Neural crest cell (in vitro differentiated cells): ENCODE results near the gene ITGB4. TPM values are rescaled to one million over a fixed set of nuclear protein-coding genes. Genes with fewer than 3 reads are reported as not detected.
"Not testable (repeated sequence)": the region's sequence is repeated elsewhere in the genome, so short reads cannot be mapped to it uniquely, and the experiment has no call there.

Experiments
- DNase-seq: peaks from one replicate; pipeline ENCODE4 v3.0.0; 2021; ENCODE audit warnings: low read depth, mixed read lengths, low spot score
- H3K27ac Mint-ChIP-seq: one replicate; pipeline ENCODE4 v1.8.0; 2021; ENCODE audit warnings: mild to moderate bottlenecking, mixed read lengths; ENCODE audit not compliant: unreplicated experiment
- H3K27me3 Mint-ChIP-seq: 2 replicates; pipeline ENCODE4 v1.8.0; 2021; ENCODE audit warnings: low read depth, mild to moderate bottlenecking, mixed read lengths
- H3K36me3 Mint-ChIP-seq: 2 replicates; pipeline ENCODE4 v1.8.0; 2021; ENCODE audit warnings: low read depth, mild to moderate bottlenecking, mixed read lengths
- H3K4me1 Mint-ChIP-seq: 2 replicates; pipeline ENCODE4 v1.8.0; 2021; ENCODE audit warnings: mixed read lengths
- H3K4me3 Mint-ChIP-seq: one replicate; pipeline ENCODE4 v1.8.0; 2021; ENCODE audit warnings: mild to moderate bottlenecking, mixed read lengths
- H3K9me3 Mint-ChIP-seq: 2 replicates; pipeline ENCODE4 v1.8.0; 2021; ENCODE audit warnings: mixed read lengths
- CTCF ChIP-seq: fragments of 200-600 bp; sonication (generic); conservative IDR thresholded peaks from 2 replicates; pipeline ENCODE4 v1.5.0; 2021; ENCODE audit warnings: antibody characterized with exemption, mild to moderate bottlenecking
- total RNA-seq: library from RNA; stranded (reverse); gene quantifications from 2 replicates; pipeline ENCODE4 v1.2.1, GENCODE V29; 2021

The ITGB4 gene
- total RNA-seq, 1 donor from 2014 or later: 1.4 TPM

- H3K36me3 Mint-ChIP-seq: peaks cover 19% of the 10 kb centered on the region
- no peak overlapping the region for H3K27ac Mint-ChIP-seq
- TF ChIP-seq CTCF: peak; percentile 33
- no peak for DNase-seq
- H3K27me3 Mint-ChIP-seq: peaks cover 7% of the 10 kb centered on the region
- H3K9me3 Mint-ChIP-seq: no peaks in the 10 kb centered on the region
- peak overlapping the region; percentile 93 for H3K4me3 Mint-ChIP-seq
- H3K4me1 Mint-ChIP-seq: peaks cover 32% of the 10 kb centered on the region
These were observed 52.7 kb downstream of the ITGB4 start for GRCh38 chr17:75773808-75774470.

GRCh38 chr17:75774471-75774990 is 53.3 kb downstream of the ITGB4 start:
- Mint-ChIP-seq H3K27me3 (peaks cover 8% of the 10 kb centered on the region), H3K27ac (no peak overlapping the region), H3K36me3 (peaks cover 19% of the 10 kb centered on the region), H3K4me1 (peaks cover 33% of the 10 kb centered on the region), H3K9me3 (no peaks in the 10 kb centered on the region), H3K4me3 (peak overlapping the region; percentile 93)
- no peak for TF ChIP-seq CTCF
- no peak for DNase-seq

GRCh38 chr17:75774991-75775668 is 53.9 kb downstream of the ITGB4 start:
- no peak overlapping the region for H3K27ac Mint-ChIP-seq
- H3K36me3 Mint-ChIP-seq: peaks cover 24% of the 10 kb centered on the region
- peak overlapping the region; percentile 93 for H3K4me3 Mint-ChIP-seq
- no peak for DNase-seq
- H3K4me1 Mint-ChIP-seq: peaks cover 39% of the 10 kb centered on the region
- H3K9me3 Mint-ChIP-seq: peaks cover 3% of the 10 kb centered on the region
- no peak for TF ChIP-seq CTCF
- H3K27me3 Mint-ChIP-seq: peaks cover 12% of the 10 kb centered on the region

- DNase-seq: no peak
- H3K27ac Mint-ChIP-seq: no peak overlapping the region
- peak overlapping the region; percentile 93 for H3K4me3 Mint-ChIP-seq
- H3K27me3 Mint-ChIP-seq: peaks cover 12% of the 10 kb centered on the region
- peaks cover 3% of the 10 kb centered on the region for H3K9me3 Mint-ChIP-seq
- peaks cover 35% of the 10 kb centered on the region for H3K4me1 Mint-ChIP-seq
- peaks cover 24% of the 10 kb centered on the region for H3K36me3 Mint-ChIP-seq
- TF ChIP-seq CTCF: no peak
These were observed 55.4 kb downstream of the ITGB4 start for GRCh38 chr17:75776386-75777295.

GRCh38 chr17:75777296-75777922 is 56.1 kb downstream of the ITGB4 start:
- no peak overlapping the region for H3K27ac Mint-ChIP-seq
- H3K4me1 Mint-ChIP-seq: peaks cover 30% of the 10 kb centered on the region
- DNase-seq: no peak
- peaks cover 24% of the 10 kb centered on the region for H3K36me3 Mint-ChIP-seq
- peak overlapping the region; percentile 93 for H3K4me3 Mint-ChIP-seq
- H3K27me3 Mint-ChIP-seq: peaks cover 12% of the 10 kb centered on the region
- H3K9me3 Mint-ChIP-seq: peaks cover 3% of the 10 kb centered on the region
- no peak for TF ChIP-seq CTCF

- H3K4me3 Mint-ChIP-seq: peak overlapping the region; percentile 93
- H3K4me1 Mint-ChIP-seq: peaks cover 34% of the 10 kb centered on the region
- DNase-seq, H3K27me3 Mint-ChIP-seq, H3K9me3 Mint-ChIP-seq: not testable (repeated sequence)
- H3K27ac Mint-ChIP-seq: peak overlapping the region; percentile 70
- peaks cover 24% of the 10 kb centered on the region for H3K36me3 Mint-ChIP-seq
These were observed 57.0 kb downstream of the ITGB4 start for GRCh38 chr17:75778066-75778860.
